HG03135 (cell line): Measurements from ENCODE around the gene SLC31A1.
"Not testable (repeated sequence)": the region's sequence is repeated elsewhere in the genome, so short reads cannot be mapped to it uniquely, and the experiment has no call there.

ENCODE experiments used
- ATAC-seq: cut with Tn5 transposase; IDR thresholded peaks from one replicate; pipeline ENCODE4 v1.9.1; 2021; ENCODE audit warnings: mild to moderate bottlenecking, moderate library complexity; ENCODE audit not compliant: unreplicated experiment

SLC31A1 gene

GRCh38 chr9:113219969-113220368 lies 1.4 kb upstream of the SLC31A1 start:
- ATAC-seq, result peak; percentile 60

- ATAC-seq, result no peak
These were observed 809 bp upstream of the SLC31A1 start for GRCh38 chr9:113220467-113221002.

GRCh38 chr9:113221800-113222481 lies 597 bp downstream of the SLC31A1 start:
- no peak for ATAC-seq

- ATAC-seq, result no peak
These were observed 1.1 kb downstream of the SLC31A1 start for GRCh38 chr9:113222482-113222841.

GRCh38 chr9:113223963-113224362 lies 2.6 kb downstream of the SLC31A1 start:
- ATAC-seq, result no peak

GRCh38 chr9:113227436-113227835 lies 6.1 kb downstream of the SLC31A1 start:
- ATAC-seq, result no peak

GRCh38 chr9:113228130-113228665 lies 6.9 kb downstream of the SLC31A1 start:
- no peak for ATAC-seq

- ATAC-seq, result no peak
These were observed 10.4 kb downstream of the SLC31A1 start for GRCh38 chr9:113231701-113232100.

- ATAC-seq, result not testable (repeated sequence)
These were observed 14.4 kb downstream of the SLC31A1 start for GRCh38 chr9:113235701-113236255.

GRCh38 chr9:113237026-113237425 lies 15.7 kb downstream of the SLC31A1 start:
- ATAC-seq, result no peak

GRCh38 chr9:113238202-113238858 lies 17.0 kb downstream of the SLC31A1 start:
- ATAC-seq, result no peak

- ATAC-seq, result no peak
These were observed 17.5 kb downstream of the SLC31A1 start for GRCh38 chr9:113238859-113239232.

GRCh38 chr9:113241161-113241560 lies 19.8 kb downstream of the SLC31A1 start:
- ATAC-seq, result no peak

- no peak for ATAC-seq
These were observed 23.2 kb downstream of the SLC31A1 start for GRCh38 chr9:113244556-113244955.

GRCh38 chr9:113245894-113246293 lies 24.6 kb downstream of the SLC31A1 start:
- no peak for ATAC-seq

GRCh38 chr9:113246928-113247327 lies 25.6 kb downstream of the SLC31A1 start:
- no peak for ATAC-seq

GRCh38 chr9:113247640-113248039 lies 26.3 kb downstream of the SLC31A1 start:
- no peak for ATAC-seq

- not testable (repeated sequence) for ATAC-seq
These were observed 28.3 kb downstream of the SLC31A1 start for GRCh38 chr9:113249661-113250060.

- ATAC-seq, result no peak
These were observed 29.5 kb downstream of the SLC31A1 start for GRCh38 chr9:113250807-113251206.

GRCh38 chr9:113254991-113255390 lies 33.6 kb downstream of the SLC31A1 start:
- ATAC-seq, result no peak

- ATAC-seq, result no peak
These were observed 34.1 kb downstream of the SLC31A1 start for GRCh38 chr9:113255438-113255837.

GRCh38 chr9:113257863-113258262 lies 36.5 kb downstream of the SLC31A1 start:
- no peak for ATAC-seq
